Stimulated activated CD8-positive, alpha-beta memory T cell treated with anti-CD3 and anti-CD28 coated beads, Interleukin-4, amount 100 ng/mL, for 4 hours (primary cell): ENCODE data around the gene LRSAM1.

Experiments
- DNase-seq, 2 donors: peaks; one replicate each; pipeline ENCODE4 v3.0.0-alpha.2; 2020; ENCODE audit warnings: low read depth in 2 of 2, low spot score in 1 of 2

LRSAM1 gene

GRCh38 chr9:127548352-127548881 lies 97.1 kb downstream of the LRSAM1 start:
- no peak for DNase-seq

- DNase-seq = no peak
These were observed 97.9 kb downstream of the LRSAM1 start for GRCh38 chr9:127549218-127549617.

GRCh38 chr9:127549751-127550150 lies 98.4 kb downstream of the LRSAM1 start:
- no peak for DNase-seq

- DNase-seq = no peak
These were observed 99.0 kb downstream of the LRSAM1 start for GRCh38 chr9:127550282-127550681.

- DNase-seq = no peak
These were observed 99.4 kb downstream of the LRSAM1 start for GRCh38 chr9:127550751-127551150.
